ENCODE results near the gene EFHC1.
"Not testable (repeated sequence)": the region's sequence is repeated elsewhere in the genome, so short reads cannot be mapped to it uniquely, and the experiment has no call there.

The EFHC1 gene

GRCh38 chr6:52426667-52427066, 6.5 kb downstream of the EFHC1 start:
- DNase-seq (ENCODE audit: low read depth in 2 of 2) = peak in 1 of 2 donors; percentile 27
- H3K4me3 ChIP-seq (replicated peaks in 1 of 2; ENCODE audit: low read depth in 2 of 2, low read length in 2 of 2) = no peak overlapping the region
- TF ChIP-seq CTCF (IDR thresholded peaks at IDR 0.05; ENCODE audit: low read depth, low read length) = no peak

GRCh38 chr6:52433294-52433693, 13.2 kb downstream of the EFHC1 start:
- DNase-seq (ENCODE audit: low read depth in 2 of 2); H3K4me3 ChIP-seq (replicated peaks in 1 of 2; ENCODE audit: low read depth in 2 of 2, low read length in 2 of 2): not testable (repeated sequence)

- H3K4me3 ChIP-seq (replicated peaks in 1 of 2; ENCODE audit: low read depth in 2 of 2, low read length in 2 of 2) = no peak overlapping the region
- no peak for TF ChIP-seq CTCF (IDR thresholded peaks at IDR 0.05; ENCODE audit: low read depth, low read length)
- no peak for DNase-seq (ENCODE audit: low read depth in 2 of 2)
Observed at GRCh38 chr6:52435345-52435744, 15.2 kb downstream of the EFHC1 start.

GRCh38 chr6:52438926-52439325, 18.8 kb downstream of the EFHC1 start:
- DNase-seq (ENCODE audit: low read depth in 2 of 2) = no peak
- no peak overlapping the region for H3K4me3 ChIP-seq (replicated peaks in 1 of 2; ENCODE audit: low read depth in 2 of 2, low read length in 2 of 2)
- TF ChIP-seq CTCF (IDR thresholded peaks at IDR 0.05; ENCODE audit: low read depth, low read length) = no peak

GRCh38 chr6:52454556-52454955, 34.4 kb downstream of the EFHC1 start:
- no peak overlapping the region for H3K4me3 ChIP-seq (replicated peaks in 1 of 2; ENCODE audit: low read depth in 2 of 2, low read length in 2 of 2)
- peak; percentile 25 to 46 for DNase-seq (ENCODE audit: low read depth in 2 of 2)
- no peak for TF ChIP-seq CTCF (IDR thresholded peaks at IDR 0.05; ENCODE audit: low read depth, low read length)

GRCh38 chr6:52457096-52457495, 37.0 kb downstream of the EFHC1 start:
- no peak overlapping the region for H3K4me3 ChIP-seq (replicated peaks in 1 of 2; ENCODE audit: low read depth in 2 of 2, low read length in 2 of 2)
- no peak for TF ChIP-seq CTCF (IDR thresholded peaks at IDR 0.05; ENCODE audit: low read depth, low read length)
- no peak for DNase-seq (ENCODE audit: low read depth in 2 of 2)

- not testable (repeated sequence) for H3K4me3 ChIP-seq (replicated peaks in 1 of 2; ENCODE audit: low read depth in 2 of 2, low read length in 2 of 2); DNase-seq (ENCODE audit: low read depth in 2 of 2)
Observed at GRCh38 chr6:52461194-52461593, 41.1 kb downstream of the EFHC1 start.

GRCh38 chr6:52474173-52474572, 54.0 kb downstream of the EFHC1 start:
- TF ChIP-seq CTCF (IDR thresholded peaks at IDR 0.05; ENCODE audit: low read depth, low read length) = no peak
- no peak overlapping the region for H3K4me3 ChIP-seq (replicated peaks in 1 of 2; ENCODE audit: low read depth in 2 of 2, low read length in 2 of 2)
- no peak for DNase-seq (ENCODE audit: low read depth in 2 of 2)
